Calu3 (cell line): ENCODE results near the gene NEUROG1. TPM values are rescaled to one million over a fixed set of nuclear protein-coding genes. Genes with fewer than 3 reads are reported as not detected.

Source experiments
- BruUV-seq: library from RNA; stranded (reverse); fragments of 400-500 nt; replicated peaks from 2 replicates; lab custom pipeline; 2021; lab: Mats Ljungman, UMichigan
- CTCF ChIA-PET: fragments of 300-600 bp; sonication (Branson Sonifier 250); formaldehyde crosslinking; loops from one replicate; lab custom pipeline; 2022; ENCODE audit warnings: antibody characterized with exemption; lab: Charles Lee
- DNase-seq: peaks from one replicate; pipeline ENCODE4 v3.0.0; 2022
- H3K27ac Mint-ChIP-seq: one replicate; pipeline ENCODE4 v1.8.0; 2022; ENCODE audit warnings: mixed read lengths; ENCODE audit not compliant: unreplicated experiment
- H3K27me3 Mint-ChIP-seq: one replicate; pipeline ENCODE4 v1.8.0; 2022; ENCODE audit warnings: mixed read lengths; ENCODE audit not compliant: unreplicated experiment
- H3K36me3 Mint-ChIP-seq: one replicate; pipeline ENCODE4 v1.8.0; 2022; ENCODE audit warnings: mild to moderate bottlenecking, moderate library complexity, mixed read lengths; ENCODE audit not compliant: insufficient read depth, unreplicated experiment
- H3K4me1 Mint-ChIP-seq: one replicate; pipeline ENCODE4 v1.8.0; 2022; ENCODE audit warnings: mild to moderate bottlenecking, low read depth, mixed read lengths; ENCODE audit not compliant: unreplicated experiment
- H3K4me3 Mint-ChIP-seq: one replicate; pipeline ENCODE4 v1.8.0; 2022; ENCODE audit warnings: mild to moderate bottlenecking, low read depth, moderate library complexity, mixed read lengths; ENCODE audit not compliant: unreplicated experiment
- H3K9me3 Mint-ChIP-seq: one replicate; pipeline ENCODE4 v1.8.0; 2022; ENCODE audit warnings: low read depth, mixed read lengths; ENCODE audit not compliant: unreplicated experiment
- CTCF ChIP-seq: fragments of 200-600 bp; IDR thresholded peaks from one replicate; pipeline ENCODE4 v1.8.0; 2022; ENCODE audit warnings: antibody characterized with exemption; ENCODE audit not compliant: unreplicated experiment
- intact Hi-C: fragments of 100-400 bp; cut with micrococcal nuclease; formaldehyde crosslinking; loops from one replicate; pipeline ENCODE4 v1.10.0; 2022; ENCODE audit not compliant: unreplicated experiment
- total RNA-seq: library from RNA; stranded (reverse); gene quantifications from 2 replicates; pipeline ENCODE4 v1.2.3, GENCODE V29; 2022

Gene NEUROG1
- total RNA-seq, 1 experiment from 2014 or later, result not detected

- H3K27ac Mint-ChIP-seq, result no peak overlapping the region
- CTCF ChIA-PET, result no interaction called here
- no peaks in the 10 kb centered on the region for H3K4me1 Mint-ChIP-seq
- peaks cover 97% of the 10 kb centered on the region for H3K27me3 Mint-ChIP-seq
- no peaks in the 10 kb centered on the region for H3K9me3 Mint-ChIP-seq
- H3K36me3 Mint-ChIP-seq, result no peaks in the 10 kb centered on the region
- intact Hi-C loops, result no loop called here
- no peak for TF ChIP-seq CTCF
- H3K4me3 Mint-ChIP-seq, result no peak overlapping the region
- no TSS peak for BruUV-seq
- no peak for DNase-seq
Observed at GRCh38 chr5:135546101-135546500, 10.3 kb upstream of the NEUROG1 start.

GRCh38 chr5:135545099-135545498 is 9.3 kb upstream of the NEUROG1 start:
- intact Hi-C loops, result no loop called here
- H3K36me3 Mint-ChIP-seq, result no peaks in the 10 kb centered on the region
- no TSS peak for BruUV-seq
- H3K4me1 Mint-ChIP-seq, result no peaks in the 10 kb centered on the region
- H3K9me3 Mint-ChIP-seq, result no peaks in the 10 kb centered on the region
- H3K27ac Mint-ChIP-seq, result no peak overlapping the region
- no peak overlapping the region for H3K4me3 Mint-ChIP-seq
- TF ChIP-seq CTCF, result no peak
- peaks cover 97% of the 10 kb centered on the region for H3K27me3 Mint-ChIP-seq
- CTCF ChIA-PET, result no interaction called here
- no peak for DNase-seq

GRCh38 chr5:135543485-135544304 is 7.9 kb upstream of the NEUROG1 start:
- CTCF ChIA-PET, result interaction anchor here (1.2 to 1.3 kb wide), 2 partner anchors 10 to 22 kb away, joined by 3 to 7 read pairs; no protein-coding TSS in a partner anchor
- intact Hi-C loops, result no loop called here
- no peak for TF ChIP-seq CTCF
- peaks cover 97% of the 10 kb centered on the region for H3K27me3 Mint-ChIP-seq
- H3K36me3 Mint-ChIP-seq, result no peaks in the 10 kb centered on the region
- no peaks in the 10 kb centered on the region for H3K9me3 Mint-ChIP-seq
- H3K4me3 Mint-ChIP-seq, result peak overlapping the region; percentile 42
- H3K27ac Mint-ChIP-seq, result no peak overlapping the region
- no TSS peak for BruUV-seq
- no peak for DNase-seq
- H3K4me1 Mint-ChIP-seq, result no peaks in the 10 kb centered on the region

- Mint-ChIP-seq H3K27me3 (peaks cover 97% of the 10 kb centered on the region), H3K9me3 (no peaks in the 10 kb centered on the region), H3K27ac (no peak overlapping the region), H3K36me3 (no peaks in the 10 kb centered on the region), H3K4me1 (no peaks in the 10 kb centered on the region), H3K4me3 (no peak overlapping the region)
- no peak for TF ChIP-seq CTCF
- intact Hi-C loops, result no loop called here
- CTCF ChIA-PET, result interaction anchor here (0.7 to 1.3 kb wide), 3 partner anchors 10 to 166 kb away, joined by 3 to 7 read pairs (median 3); no protein-coding TSS in a partner anchor
- no TSS peak for BruUV-seq
- no peak for DNase-seq
Observed at GRCh38 chr5:135543001-135543484, 7.3 kb upstream of the NEUROG1 start.
